HepG2 (cell line): Measurements from ENCODE around the gene MAN1A1. TPM values are rescaled to one million over a fixed set of nuclear protein-coding genes. Genes with fewer than 3 reads are reported as not detected.

Source experiments
- ARID2 ChIP-seq: sonication (generic); formaldehyde crosslinking; IDR thresholded peaks from 2 replicates; pipeline ENCODE4 v1.8.1; 2022; ENCODE audit warnings: mild to moderate bottlenecking, missing genetic modification reagents, borderline replicate concordance
- ATM ChIP-seq: fragments of 450-650 bp; IDR thresholded peaks from 2 replicates; pipeline ENCODE4 v1.7.1; 2017; ENCODE audit warnings: mild to moderate bottlenecking, borderline replicate concordance
- BRD4 ChIP-seq: sonication (generic); formaldehyde crosslinking; IDR thresholded peaks from 2 replicates; pipeline ENCODE4 v1.4.0; 2020; ENCODE audit warnings: missing genetic modification reagents
- CHD2 ChIP-seq: IDR thresholded peaks from 2 replicates; pipeline ENCODE4 v1.6.1; 2011; ENCODE audit warnings: low read depth, low read length, improper control_type of control experiment
- PCBP1 ChIP-seq: fragments of 200-400 bp; formaldehyde crosslinking; IDR thresholded peaks from 2 replicates; pipeline ENCODE4 v1.6.1; 2017; ENCODE audit warnings: mild to moderate bottlenecking, low read depth, low read length, borderline replicate concordance
- RXRA ChIP-seq: sonication (generic); formaldehyde crosslinking; IDR thresholded peaks from 2 replicates; pipeline ENCODE4 v1.5.1; 2020; ENCODE audit warnings: missing genetic modification reagents
- TOPORS ChIP-seq: sonication (generic); formaldehyde crosslinking; IDR thresholded peaks from 2 replicates; pipeline ENCODE4 v1.8.0; 2023; ENCODE audit warnings: mild to moderate bottlenecking, missing genetic modification reagents
- ZNF207 ChIP-seq: fragments of 450-650 bp; IDR thresholded peaks from 2 replicates; pipeline ENCODE4 v1.6.1; 2016; ENCODE audit warnings: antibody characterized with exemption, borderline replicate concordance
- ZNF746 ChIP-seq: sonication (generic); formaldehyde crosslinking; IDR thresholded peaks from 2 replicates; pipeline ENCODE4 v1.8.0; 2022; ENCODE audit warnings: mild to moderate bottlenecking, missing genetic modification reagents
- polyA plus RNA-seq, 8 experiments: library from polyadenylated mRNA; depleted of rRNA in 3 of 8; stranded (reverse) in 7 of 8; unstranded in 1 of 8; fragments of >200 nt; fragmentation: Illumina TruSeq in 4 of 8; extraction: Trizol in 4 of 8; gene quantifications; 2 replicates each; pipeline versions ENCODE4 v1.2.1 to v1.2.3, GENCODE V29; 2011 to 2016; ENCODE audit warnings: low read depth in 4 of 8, missing spikeins in 1 of 8, mixed read lengths in 1 of 8; ENCODE audit not compliant: insufficient read depth in 1 of 8
- total RNA-seq, 5 experiments: library from RNA; depleted of rRNA; stranded (reverse); fragments of >200 nt; fragmentation: Illumina TruSeq; extraction: Trizol; gene quantifications; 2 replicates each; pipeline ENCODE4 v1.2.3, GENCODE V29; 2016; ENCODE audit warnings: low read depth in 1 of 5
- TF ChIP-seq, protein P1 (sequence below): sonication (generic); formaldehyde crosslinking; IDR thresholded peaks from 2 replicates; pipeline ENCODE4 v1.4.0; 2020; ENCODE audit warnings: missing genetic modification reagents, borderline replicate concordance
- TF ChIP-seq, protein P2 (sequence below): sonication (generic); formaldehyde crosslinking; IDR thresholded peaks from 2 replicates; pipeline ENCODE4 v1.4.0; 2020; ENCODE audit warnings: missing genetic modification reagents, borderline replicate concordance
- TF ChIP-seq, protein P3 (sequence below): sonication (generic); formaldehyde crosslinking; IDR thresholded peaks from 2 replicates; pipeline ENCODE4 v1.5.0; 2020; ENCODE audit warnings: missing genetic modification reagents
- TF ChIP-seq, protein P4 (sequence below): sonication (generic); formaldehyde crosslinking; IDR thresholded peaks from 2 replicates; pipeline ENCODE4 v1.4.0; 2020; ENCODE audit warnings: missing genetic modification reagents, borderline replicate concordance
- TF ChIP-seq, protein P5 (sequence below): IDR thresholded peaks from 2 replicates; pipeline ENCODE4 v1.6.1; 2016; ENCODE audit warnings: low read depth
- TF ChIP-seq, protein P6 (sequence below): sonication (generic); formaldehyde crosslinking; IDR thresholded peaks from 2 replicates; pipeline ENCODE4 v1.5.1; 2020; ENCODE audit warnings: missing genetic modification reagents, mild to moderate bottlenecking, borderline replicate concordance

Gene MAN1A1
- total and polyA plus RNA-seq, 2 of the 13 experiments (the other 11 are each of a cell fraction or from before 2014, with no cell fraction given) = 156 to 236 TPM

DNA sequence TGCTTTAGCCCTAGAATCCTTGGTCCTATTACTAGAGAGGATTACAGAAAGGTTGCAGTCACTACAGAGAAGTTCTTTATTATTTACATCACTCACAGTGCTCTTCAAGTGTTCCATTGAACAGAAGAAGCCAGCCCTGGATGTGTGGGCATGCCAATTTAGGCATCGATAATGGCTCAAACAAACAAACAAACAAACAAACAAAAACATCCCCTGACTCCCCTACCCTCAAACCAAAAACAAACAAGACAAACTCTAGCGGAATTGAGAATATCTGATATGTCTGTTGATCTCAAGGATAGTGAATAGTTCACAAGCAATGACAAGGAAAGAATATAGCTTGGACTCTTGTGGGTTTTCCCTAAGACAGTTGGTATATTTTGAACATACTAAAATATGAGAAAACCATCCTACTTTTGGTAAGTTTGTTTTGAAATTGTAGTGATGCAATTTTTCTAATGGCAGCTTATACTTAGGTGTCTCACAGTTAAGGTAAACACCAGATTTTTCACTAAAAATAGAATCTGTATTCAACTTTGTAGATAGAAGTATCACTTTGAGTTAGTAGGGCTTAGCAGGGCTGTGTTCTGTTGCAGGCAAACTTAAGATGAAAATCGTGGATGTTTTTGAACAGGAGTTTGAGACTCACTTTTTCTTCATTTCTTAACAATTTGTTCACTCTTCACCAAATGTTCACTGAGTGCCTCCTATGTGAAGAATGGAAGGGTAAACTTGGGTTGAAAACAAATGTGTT is 178.3 kb downstream of the MAN1A1 start (continued):
- TF ChIP-seq, protein P1, sequence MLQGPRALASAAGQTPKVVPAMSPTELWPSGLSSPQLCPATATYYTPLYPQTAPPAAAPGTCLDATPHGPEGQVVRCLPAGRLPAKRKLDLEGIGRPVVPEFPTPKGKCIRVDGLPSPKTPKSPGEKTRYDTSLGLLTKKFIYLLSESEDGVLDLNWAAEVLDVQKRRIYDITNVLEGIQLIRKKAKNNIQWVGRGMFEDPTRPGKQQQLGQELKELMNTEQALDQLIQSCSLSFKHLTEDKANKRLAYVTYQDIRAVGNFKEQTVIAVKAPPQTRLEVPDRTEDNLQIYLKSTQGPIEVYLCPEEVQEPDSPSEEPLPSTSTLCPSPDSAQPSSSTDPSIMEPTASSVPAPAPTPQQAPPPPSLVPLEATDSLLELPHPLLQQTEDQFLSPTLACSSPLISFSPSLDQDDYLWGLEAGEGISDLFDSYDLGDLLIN = no peak
- TF ChIP-seq, protein P2, sequence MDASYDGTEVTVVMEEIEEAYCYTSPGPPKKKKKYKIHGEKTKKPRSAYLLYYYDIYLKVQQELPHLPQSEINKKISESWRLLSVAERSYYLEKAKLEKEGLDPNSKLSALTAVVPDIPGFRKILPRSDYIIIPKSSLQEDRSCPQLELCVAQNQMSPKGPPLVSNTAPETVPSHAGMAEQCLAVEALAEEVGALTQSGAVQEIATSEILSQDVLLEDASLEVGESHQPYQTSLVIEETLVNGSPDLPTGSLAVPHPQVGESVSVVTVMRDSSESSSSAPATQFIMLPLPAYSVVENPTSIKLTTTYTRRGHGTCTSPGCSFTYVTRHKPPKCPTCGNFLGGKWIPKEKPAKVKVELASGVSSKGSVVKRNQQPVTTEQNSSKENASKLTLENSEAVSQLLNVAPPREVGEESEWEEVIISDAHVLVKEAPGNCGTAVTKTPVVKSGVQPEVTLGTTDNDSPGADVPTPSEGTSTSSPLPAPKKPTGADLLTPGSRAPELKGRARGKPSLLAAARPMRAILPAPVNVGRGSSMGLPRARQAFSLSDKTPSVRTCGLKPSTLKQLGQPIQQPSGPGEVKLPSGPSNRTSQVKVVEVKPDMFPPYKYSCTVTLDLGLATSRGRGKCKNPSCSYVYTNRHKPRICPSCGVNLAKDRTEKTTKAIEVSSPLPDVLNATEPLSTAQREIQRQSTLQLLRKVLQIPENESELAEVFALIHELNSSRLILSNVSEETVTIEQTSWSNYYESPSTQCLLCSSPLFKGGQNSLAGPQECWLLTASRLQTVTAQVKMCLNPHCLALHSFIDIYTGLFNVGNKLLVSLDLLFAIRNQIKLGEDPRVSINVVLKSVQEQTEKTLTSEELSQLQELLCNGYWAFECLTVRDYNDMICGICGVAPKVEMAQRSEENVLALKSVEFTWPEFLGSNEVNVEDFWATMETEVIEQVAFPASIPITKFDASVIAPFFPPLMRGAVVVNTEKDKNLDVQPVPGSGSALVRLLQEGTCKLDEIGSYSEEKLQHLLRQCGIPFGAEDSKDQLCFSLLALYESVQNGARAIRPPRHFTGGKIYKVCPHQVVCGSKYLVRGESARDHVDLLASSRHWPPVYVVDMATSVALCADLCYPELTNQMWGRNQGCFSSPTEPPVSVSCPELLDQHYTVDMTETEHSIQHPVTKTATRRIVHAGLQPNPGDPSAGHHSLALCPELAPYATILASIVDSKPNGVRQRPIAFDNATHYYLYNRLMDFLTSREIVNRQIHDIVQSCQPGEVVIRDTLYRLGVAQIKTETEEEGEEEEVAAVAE (CRISPR knock-in tag) = no peak
- TF ChIP-seq CHD2 (no peak), RXRA (CRISPR knock-in tag) (no peak), ZNF207 (no peak), ATM (no peak), ZNF746 (CRISPR knock-in tag) (no peak), PCBP1 (no peak), TOPORS (no peak), BRD4 (CRISPR knock-in tag) (peak; percentile 55; the same call in 1 of the 2 replicates), ARID2 (CRISPR knock-in tag) (no peak)
- TF ChIP-seq, protein P3, sequence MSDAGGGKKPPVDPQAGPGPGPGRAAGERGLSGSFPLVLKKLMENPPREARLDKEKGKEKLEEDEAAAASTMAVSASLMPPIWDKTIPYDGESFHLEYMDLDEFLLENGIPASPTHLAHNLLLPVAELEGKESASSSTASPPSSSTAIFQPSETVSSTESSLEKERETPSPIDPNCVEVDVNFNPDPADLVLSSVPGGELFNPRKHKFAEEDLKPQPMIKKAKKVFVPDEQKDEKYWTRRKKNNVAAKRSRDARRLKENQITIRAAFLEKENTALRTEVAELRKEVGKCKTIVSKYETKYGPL (CRISPR knock-in tag) = no peak
- TF ChIP-seq, protein P4, sequence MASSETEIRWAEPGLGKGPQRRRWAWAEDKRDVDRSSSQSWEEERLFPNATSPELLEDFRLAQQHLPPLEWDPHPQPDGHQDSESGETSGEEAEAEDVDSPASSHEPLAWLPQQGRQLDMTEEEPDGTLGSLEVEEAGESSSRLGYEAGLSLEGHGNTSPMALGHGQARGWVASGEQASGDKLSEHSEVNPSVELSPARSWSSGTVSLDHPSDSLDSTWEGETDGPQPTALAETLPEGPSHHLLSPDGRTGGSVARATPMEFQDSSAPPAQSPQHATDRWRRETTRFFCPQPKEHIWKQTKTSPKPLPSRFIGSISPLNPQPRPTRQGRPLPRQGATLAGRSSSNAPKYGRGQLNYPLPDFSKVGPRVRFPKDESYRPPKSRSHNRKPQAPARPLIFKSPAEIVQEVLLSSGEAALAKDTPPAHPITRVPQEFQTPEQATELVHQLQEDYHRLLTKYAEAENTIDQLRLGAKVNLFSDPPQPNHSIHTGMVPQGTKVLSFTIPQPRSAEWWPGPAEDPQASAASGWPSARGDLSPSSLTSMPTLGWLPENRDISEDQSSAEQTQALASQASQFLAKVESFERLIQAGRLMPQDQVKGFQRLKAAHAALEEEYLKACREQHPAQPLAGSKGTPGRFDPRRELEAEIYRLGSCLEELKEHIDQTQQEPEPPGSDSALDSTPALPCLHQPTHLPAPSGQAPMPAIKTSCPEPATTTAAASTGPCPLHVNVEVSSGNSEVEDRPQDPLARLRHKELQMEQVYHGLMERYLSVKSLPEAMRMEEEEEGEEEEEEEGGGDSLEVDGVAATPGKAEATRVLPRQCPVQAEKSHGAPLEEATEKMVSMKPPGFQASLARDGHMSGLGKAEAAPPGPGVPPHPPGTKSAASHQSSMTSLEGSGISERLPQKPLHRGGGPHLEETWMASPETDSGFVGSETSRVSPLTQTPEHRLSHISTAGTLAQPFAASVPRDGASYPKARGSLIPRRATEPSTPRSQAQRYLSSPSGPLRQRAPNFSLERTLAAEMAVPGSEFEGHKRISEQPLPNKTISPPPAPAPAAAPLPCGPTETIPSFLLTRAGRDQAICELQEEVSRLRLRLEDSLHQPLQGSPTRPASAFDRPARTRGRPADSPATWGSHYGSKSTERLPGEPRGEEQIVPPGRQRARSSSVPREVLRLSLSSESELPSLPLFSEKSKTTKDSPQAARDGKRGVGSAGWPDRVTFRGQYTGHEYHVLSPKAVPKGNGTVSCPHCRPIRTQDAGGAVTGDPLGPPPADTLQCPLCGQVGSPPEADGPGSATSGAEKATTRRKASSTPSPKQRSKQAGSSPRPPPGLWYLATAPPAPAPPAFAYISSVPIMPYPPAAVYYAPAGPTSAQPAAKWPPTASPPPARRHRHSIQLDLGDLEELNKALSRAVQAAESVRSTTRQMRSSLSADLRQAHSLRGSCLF (CRISPR knock-in tag) = no peak
- TF ChIP-seq, protein P5, sequence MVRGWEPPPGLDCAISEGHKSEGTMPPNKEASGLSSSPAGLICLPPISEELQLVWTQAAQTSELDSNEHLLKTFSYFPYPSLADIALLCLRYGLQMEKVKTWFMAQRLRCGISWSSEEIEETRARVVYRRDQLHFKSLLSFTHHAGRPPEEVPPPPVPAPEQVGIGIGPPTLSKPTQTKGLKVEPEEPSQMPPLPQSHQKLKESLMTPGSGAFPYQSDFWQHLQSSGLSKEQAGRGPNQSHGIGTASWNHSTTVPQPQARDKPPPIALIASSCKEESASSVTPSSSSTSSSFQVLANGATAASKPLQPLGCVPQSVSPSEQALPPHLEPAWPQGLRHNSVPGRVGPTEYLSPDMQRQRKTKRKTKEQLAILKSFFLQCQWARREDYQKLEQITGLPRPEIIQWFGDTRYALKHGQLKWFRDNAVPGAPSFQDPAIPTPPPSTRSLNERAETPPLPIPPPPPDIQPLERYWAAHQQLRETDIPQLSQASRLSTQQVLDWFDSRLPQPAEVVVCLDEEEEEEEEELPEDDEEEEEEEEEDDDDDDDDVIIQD (CRISPR knock-in tag) = no peak
- TF ChIP-seq, protein P6, sequence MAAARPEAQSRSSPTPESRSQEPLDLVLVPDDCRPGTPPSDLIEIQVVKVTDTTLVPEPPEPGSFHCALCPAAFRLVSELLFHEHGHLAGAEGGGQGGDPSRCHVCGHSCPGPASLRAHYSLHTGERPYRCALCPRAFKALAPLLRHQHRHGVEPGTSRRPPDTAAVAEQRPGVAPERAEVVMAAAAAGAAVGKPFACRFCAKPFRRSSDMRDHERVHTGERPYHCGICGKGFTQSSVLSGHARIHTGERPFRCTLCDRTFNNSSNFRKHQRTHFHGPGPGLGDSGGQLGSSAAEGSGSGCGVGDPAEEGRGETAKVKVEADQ (CRISPR knock-in tag) = peak; percentile 88; the same call in 1 of the 2 replicates
